Activated CD8-positive, alpha-beta memory T cell treated with anti-CD3 and anti-CD28 coated beads for 36 hours (primary cell): ENCODE results near the gene WFIKKN1. TPM values are rescaled to one million over a fixed set of nuclear protein-coding genes. Genes with fewer than 3 reads are reported as not detected.

Source experiments
- CTCF ChIA-PET: fragments of 350-600 bp; sonication (Branson Sonifier 250); formaldehyde crosslinking; loops from one replicate; lab custom pipeline; 2021; ENCODE audit warnings: antibody characterized with exemption; lab: Charles Lee
- POLR2A ChIA-PET: fragments of 350-600 bp; sonication (Branson Sonifier 250); formaldehyde crosslinking; loops from one replicate; lab custom pipeline; 2021; ENCODE audit warnings: antibody characterized with exemption; lab: Charles Lee
- total RNA-seq, 2 experiments: library from RNA; stranded (reverse); gene quantifications; one replicate each; pipeline ENCODE4 v1.2.3, GENCODE V29; 2021

Gene WFIKKN1
- total RNA-seq, 2 experiments from 2014 or later, result 0.15 to 0.19 TPM

DNA sequence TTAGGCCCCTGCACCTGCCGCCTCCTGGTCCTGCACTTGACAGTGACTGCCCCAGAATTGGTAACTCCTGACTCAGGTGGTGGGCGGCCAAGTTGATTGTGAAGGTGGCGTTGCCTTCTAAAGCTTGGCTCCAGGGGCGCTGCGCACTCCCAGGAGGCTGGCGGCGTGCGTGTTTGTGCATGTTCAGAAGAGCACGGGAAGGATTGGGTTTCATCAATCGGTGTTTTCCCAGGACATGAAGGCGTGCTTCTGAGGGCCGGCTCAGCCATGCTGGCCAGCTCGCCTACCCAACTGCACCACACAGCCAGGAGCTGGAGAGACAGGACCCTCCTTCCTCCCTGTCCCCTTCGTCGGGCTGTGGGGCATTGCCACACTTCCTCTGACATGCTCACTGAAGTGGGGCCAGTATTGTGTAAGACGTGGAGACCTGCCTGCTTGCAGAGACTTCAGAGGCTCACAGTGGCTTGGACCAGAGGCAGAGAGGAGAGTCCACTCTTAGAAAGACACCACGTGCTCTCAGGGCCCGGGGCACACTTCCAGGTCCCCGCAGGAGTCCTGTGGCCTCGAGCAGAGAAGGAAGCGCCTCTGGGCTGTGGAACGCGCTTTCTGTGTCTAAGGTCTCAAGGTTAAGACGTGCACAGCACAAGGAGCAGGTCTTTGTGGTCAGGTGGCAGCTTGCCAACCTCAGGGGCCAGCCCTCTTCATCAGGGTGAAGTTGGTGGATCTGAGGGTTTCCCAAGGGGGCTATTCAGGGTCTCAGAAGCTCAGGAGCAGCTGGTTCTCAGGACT is 38.1 kb upstream of the WFIKKN1 start:
- ChIA-PET CTCF (interaction anchor here (1.4 to 2.1 kb wide), 2 partner anchors 8 to 55 kb away, joined by 3 to 6 read pairs; no protein-coding TSS in a partner anchor), POLR2A (interaction anchor here (0.5 kb wide), 1 partner anchor 154 kb away, joined by 5 read pairs; no protein-coding TSS in a partner anchor)

DNA sequence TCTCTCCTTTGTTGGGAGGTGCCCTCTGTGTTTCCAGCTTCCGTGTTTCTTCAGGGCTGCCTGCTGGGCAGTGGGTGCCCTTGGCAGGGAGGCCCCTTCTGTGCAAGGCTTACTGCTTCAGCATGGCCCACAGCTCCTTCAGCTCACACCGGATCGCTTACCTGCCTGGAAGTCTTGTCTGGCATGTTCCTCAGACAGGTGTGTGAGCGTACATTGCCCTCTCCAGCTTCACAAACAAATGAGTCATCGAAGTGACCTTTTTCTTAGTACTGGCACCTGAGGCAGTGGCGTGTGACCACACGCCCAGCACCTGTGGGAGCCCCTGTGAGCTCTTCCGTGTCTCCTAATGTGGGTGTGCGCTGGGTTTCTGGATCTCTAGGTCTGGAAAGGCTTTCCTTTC is 37.4 kb upstream of the WFIKKN1 start:
- CTCF ChIA-PET, result interaction anchor here (0.6 to 2.1 kb wide), 2 partner anchors 29 to 55 kb away, joined by 3 to 6 read pairs; no protein-coding TSS in a partner anchor
- POLR2A ChIA-PET, result no interaction called here

DNA sequence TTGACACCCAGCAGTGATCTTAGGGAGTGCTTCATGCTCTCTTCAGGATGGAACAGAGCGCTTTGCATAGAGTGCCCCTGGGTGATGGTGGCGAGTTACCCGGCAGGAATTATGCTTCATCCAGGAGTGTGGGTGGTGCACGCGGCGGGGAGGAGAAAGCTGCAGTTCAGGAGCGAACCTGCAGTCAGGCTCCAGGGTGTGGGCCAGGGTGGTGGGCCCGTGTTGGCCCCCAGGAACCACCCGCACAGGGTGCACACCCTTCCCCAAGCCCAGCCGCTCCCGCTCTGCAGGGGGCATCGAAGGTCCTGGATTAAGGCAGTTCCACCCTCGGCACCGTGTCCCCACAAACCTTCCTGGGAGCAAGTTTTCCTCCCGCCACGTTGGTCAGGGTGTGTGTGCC is 37.0 kb upstream of the WFIKKN1 start:
- POLR2A ChIA-PET, result no interaction called here
- CTCF ChIA-PET, result interaction anchor here (0.6 to 2.1 kb wide), 2 partner anchors 29 to 54 kb away, joined by 3 to 6 read pairs; no protein-coding TSS in a partner anchor

DNA sequence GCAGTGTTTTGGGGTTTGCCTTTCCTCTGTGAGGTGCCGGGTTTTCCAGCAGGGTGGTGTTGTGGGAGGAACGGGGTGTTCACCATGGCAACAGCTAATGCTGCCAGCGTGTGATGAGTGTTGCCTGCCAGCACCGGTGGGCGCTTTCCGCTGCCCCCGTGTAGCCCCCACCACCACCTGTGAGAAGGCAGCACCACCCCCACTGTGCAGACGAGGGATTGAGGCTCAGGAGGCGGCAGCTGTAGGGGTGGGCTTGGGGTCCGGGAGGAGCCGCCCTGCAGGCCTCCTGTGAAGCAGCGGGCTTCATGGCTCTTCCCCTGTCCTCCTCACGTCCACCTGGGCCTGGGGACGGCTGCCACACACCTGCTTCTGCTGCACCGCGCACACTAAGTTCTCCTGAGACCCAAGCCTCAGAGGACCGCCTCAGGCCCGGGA is 35.7 kb upstream of the WFIKKN1 start:
- ChIA-PET POLR2A (no interaction called here), CTCF (interaction anchor here (0.6 to 1.0 kb wide), 3 partner anchors 16 to 172 kb away, joined by 3 read pairs; no protein-coding TSS in a partner anchor)

DNA sequence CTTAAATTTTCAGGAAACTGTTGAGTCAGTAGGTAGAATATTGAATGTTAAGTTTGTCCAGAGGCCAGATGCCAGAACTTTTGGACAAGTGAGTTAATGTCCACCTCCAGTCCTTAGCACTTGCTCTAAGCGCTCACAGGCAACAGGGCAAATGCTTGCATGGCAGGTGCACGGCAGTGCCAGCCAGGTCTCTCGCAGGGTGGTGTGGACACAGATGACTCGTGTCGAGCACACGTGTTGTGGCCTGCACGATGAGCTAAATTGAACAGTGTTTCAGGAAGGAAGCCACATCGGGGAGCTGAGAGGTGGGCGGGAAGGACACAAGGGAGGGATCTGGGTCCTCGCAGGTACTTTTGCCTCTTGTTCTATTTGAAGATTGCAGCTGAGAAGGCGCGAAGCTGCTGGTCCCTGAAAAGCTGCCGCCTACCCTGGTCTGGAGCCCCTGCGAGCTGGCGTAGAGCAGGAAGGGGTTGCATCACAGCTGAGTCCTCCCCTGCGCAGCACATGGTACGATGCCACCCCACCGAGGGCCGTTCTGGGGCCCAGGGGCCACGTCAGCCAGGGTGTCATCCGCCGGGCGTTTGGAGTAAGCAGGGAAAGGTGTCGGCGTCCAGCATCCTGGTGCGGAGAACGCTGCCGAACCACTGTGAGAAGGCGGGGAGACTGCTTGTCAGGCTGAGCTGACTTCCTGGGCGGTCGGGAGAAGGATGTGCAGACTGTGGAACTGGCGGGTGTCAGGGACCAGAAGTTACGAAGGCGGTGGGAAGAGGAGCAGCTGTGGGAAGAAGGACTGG is 34.6 kb upstream of the WFIKKN1 start:
- ChIA-PET CTCF (interaction anchor here (0.7 kb wide), 1 partner anchor 17 kb away, joined by 3 read pairs; no protein-coding TSS in a partner anchor), POLR2A (interaction anchor here (0.6 kb wide), 1 partner anchor 40 kb away, joined by 3 read pairs; no protein-coding TSS in a partner anchor)

DNA sequence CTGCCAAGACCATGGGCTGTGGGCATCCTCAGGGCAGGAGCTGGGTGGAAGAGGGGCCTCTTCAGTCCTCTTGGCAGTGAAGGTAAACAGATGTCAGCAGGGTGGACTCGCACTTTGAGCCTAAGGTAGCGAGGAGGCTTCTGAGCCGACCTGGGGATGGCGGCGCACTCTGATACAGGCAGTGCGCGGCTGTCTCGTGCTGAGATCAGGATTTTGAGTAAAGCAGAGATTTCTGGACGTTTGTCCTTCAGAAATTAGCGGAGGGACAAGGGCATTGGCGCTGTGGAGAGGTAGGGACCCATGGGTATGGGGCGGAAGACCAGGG is 34.1 kb upstream of the WFIKKN1 start:
- POLR2A ChIA-PET, result no interaction called here

DNA sequence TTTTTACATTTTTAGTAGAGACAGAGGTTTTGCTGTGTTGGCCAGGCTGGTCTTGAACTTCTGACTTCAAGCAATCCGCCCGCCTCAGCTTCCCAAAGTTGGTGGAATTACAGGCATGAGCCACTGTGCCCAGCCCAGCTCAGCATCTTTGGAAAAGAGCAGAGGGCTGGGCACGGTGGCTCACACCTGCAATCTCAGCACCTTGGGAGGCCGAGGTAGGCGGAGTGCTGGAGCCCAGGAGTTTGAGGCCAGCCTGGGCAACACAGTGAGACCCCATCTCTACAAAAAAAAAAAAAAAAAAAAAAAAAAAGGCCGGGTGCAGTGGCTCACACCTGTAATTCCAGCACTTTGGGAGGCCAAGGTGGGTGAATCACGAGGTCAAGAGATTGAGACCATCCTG is 33.1 kb upstream of the WFIKKN1 start:
- ChIA-PET CTCF (interaction anchor here (0.7 kb wide), 1 partner anchor 9 kb away, joined by 3 read pairs; no protein-coding TSS in a partner anchor), POLR2A (interaction anchor here (0.7 kb wide), 1 partner anchor 11 kb away, joined by 4 read pairs; no protein-coding TSS in a partner anchor)

More for the DNA sequence above, 34.1 kb upstream of the WFIKKN1 start:
- CTCF ChIA-PET, result interaction anchor here (0.7 kb wide), 1 partner anchor 17 kb away, joined by 3 read pairs; no protein-coding TSS in a partner anchor

DNA sequence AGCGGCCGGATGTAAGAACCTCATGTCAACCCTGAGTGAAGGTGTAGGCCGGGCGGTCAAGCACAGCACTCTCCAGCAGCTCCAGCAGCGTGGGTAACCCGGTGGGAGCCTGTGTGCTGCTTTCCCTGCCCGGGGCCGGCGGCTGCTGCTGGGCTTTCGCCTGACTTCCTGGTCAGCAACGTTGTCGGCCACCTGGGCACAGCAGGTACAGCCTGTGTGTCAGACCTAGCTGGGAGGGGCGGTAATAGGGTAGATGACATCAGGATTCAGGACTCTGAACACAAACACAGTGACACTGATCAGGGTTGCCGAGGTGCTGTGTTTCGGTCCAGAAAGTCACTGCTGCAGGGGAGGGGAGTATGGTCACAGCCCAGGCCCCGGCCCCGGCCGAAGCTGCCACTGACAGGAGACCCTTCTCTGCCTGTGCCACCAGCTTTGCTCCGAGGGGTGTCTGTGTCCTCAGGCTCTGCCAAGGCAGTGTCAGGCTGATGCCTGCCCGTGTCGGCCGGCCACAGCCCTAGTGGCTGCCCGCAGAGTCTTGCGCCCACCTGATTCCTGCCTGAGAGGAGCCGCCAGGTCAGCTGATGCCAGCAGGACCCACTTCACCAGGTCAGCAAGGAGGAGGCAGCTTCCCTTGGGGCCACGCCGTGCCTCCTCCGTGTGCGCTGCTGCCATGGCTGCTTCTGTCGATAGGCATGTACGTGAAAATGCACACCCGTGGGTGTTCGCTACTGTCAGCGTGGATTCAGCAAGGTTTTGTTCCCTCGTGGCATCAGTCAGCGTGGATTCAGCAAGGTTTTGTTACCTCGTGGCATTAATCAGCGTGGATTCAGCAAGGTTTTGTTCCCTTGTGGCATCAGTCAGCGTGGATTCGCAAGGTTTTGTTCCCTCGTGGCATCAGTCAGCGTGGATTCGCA is 31.7 kb upstream of the WFIKKN1 start:
- POLR2A ChIA-PET, result no interaction called here
- CTCF ChIA-PET, result interaction anchor here (0.6 kb wide), 1 partner anchor 399 kb away, joined by 3 read pairs; no protein-coding TSS in a partner anchor

DNA sequence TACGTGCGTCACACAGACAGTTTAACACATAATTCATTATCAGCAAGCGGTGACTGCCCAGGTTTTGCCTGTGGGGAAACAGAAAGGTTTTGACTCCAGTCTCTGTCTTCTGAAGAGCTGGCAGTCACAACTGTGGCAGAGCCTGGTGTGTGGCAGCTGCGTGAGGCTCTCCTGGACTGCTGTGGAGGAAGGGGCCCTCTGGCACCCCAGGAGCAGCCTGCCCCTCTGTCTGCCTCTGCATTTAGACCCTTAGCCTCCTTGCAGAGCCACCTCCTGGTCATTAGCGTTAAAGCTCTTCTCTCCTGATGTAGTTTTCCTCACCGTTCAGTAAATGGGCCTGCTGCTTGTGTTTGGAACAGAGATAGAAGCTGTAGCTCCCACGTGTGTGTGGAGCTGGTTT is 30.0 kb upstream of the WFIKKN1 start:
- ChIA-PET CTCF (interaction anchor here (0.7 to 1.2 kb wide), 3 partner anchors 9 to 21 kb away, joined by 3 read pairs; no protein-coding TSS in a partner anchor), POLR2A (interaction anchor here (1.4 kb wide), 1 partner anchor 12 kb away, joined by 3 read pairs; no protein-coding TSS in a partner anchor)

DNA sequence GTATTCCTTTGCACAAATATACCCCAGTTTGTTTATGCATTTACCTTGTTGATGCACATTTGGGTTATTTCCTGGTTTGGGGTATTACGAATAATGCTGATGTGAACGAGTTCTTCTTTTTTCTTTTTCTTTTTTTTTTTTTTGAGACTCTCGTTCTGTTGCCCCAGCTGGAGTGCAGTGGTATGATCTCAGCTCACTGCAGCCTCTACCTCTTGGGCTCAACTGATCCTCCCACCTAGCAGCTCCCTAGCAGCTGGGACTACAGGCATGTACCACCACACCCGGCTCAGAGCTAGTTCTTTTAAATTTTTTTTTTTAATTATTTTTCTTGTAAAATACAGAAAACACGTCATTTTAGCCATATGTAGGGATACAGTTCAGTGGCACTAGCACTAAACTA is 26.9 kb upstream of the WFIKKN1 start:
- ChIA-PET POLR2A (no interaction called here), CTCF (no interaction called here)

DNA sequence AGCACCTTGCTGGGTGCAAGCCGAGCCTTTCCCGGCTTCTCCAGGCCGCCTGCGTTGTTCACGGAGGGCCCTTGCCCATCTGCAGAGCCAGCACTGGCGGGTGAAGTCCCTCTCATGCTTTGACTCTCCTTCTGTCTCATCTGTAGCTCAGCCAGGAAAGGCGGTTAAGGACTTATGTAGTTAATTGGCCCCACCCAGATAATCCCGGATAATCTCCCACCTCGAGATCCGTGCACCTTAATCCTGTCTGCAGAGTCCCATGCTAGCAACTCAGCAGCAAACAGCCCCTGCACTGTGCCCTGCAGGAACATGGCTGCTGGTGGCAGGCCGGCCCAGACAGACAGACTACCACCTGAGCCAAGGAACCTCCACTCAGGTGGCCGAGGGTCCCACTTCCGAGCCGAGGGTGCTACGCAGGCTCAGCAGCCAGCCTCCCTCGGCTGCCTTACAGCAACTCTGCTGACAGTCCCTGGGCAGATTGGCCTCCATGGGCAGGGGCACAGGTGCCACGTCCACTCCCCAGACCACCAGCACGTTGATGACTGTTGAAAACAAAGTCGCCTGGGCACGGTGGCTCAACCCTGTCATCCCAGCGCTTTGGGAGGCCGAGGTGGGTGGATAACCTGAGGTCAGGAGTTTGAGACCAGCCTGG is 24.0 kb upstream of the WFIKKN1 start:
- POLR2A ChIA-PET, result no interaction called here
- CTCF ChIA-PET, result interaction anchor here (0.6 kb wide), 1 partner anchor 9 kb away, joined by 3 read pairs; no protein-coding TSS in a partner anchor

DNA sequence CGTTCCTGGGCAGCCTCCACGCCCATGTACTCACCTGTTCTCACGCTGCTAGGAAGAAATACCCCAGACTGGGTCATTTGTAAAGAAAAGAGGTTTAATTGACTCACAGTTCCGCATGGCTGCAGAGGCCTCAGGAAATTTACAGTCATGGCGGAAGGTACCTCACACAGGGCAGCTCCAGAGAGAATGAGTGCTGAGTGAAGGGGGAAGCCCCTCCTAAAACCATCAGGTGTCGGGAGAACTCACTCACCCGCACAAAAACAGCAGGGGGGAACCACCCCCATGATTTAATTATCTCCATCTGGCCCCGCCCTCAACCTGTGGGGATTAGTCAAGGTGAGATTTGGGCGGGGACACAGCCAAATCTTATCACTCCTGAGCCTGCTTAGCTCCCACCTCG is 22.8 kb upstream of the WFIKKN1 start:
- ChIA-PET CTCF (interaction anchor here (2.5 kb wide), 1 partner anchor 28 kb away, joined by 8 read pairs; no protein-coding TSS in a partner anchor), POLR2A (no interaction called here)

DNA sequence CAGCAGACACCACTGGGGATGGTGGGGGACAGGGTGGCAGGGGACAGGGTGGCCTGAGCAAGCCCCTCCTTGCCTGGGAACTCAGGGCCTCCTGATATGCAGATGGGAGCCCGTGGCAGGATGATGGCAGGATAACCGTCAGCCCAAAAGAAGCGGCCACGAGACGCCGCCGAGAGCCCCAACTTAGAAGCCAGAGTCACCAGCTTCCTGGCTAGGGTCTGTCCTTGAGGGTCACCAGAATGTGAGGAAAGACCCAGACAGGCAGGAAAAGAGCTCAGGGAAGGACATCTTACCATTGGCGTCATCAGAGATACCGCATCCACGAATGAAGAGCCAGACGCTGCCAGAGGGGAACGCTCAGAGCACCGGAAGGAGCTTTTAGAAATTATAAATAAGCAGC is 21.5 kb upstream of the WFIKKN1 start:
- CTCF ChIA-PET, result interaction anchor here (0.8 to 2.5 kb wide), 2 partner anchors 8 to 30 kb away, joined by 3 to 8 read pairs; no protein-coding TSS in a partner anchor
- POLR2A ChIA-PET, result interaction anchor here (0.6 kb wide), 1 partner anchor 11 kb away, joined by 4 read pairs; no protein-coding TSS in a partner anchor

DNA sequence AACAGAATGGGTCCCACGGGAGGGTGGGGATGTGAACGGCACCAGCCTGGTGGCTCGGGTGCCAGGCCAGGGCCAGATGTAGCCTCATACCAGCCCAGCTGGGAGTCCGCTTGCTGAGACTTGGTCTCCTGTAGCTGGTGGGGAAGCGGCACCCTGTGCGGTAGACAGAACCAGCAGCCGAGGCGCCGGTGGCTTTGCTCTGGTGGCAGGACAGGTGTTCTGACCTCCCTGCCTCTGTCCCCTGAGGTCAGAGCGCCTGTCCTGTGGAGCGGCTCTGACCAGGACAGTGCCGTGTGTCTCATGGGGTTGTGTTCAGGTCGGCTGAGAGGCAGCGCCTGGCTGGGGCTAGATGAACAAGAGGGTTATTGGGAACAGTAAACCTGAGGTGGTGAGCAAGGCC is 20.8 kb upstream of the WFIKKN1 start:
- ChIA-PET POLR2A (no interaction called here), CTCF (interaction anchor here (0.8 to 2.5 kb wide), 2 partner anchors 9 to 30 kb away, joined by 3 to 8 read pairs; no protein-coding TSS in a partner anchor)

DNA sequence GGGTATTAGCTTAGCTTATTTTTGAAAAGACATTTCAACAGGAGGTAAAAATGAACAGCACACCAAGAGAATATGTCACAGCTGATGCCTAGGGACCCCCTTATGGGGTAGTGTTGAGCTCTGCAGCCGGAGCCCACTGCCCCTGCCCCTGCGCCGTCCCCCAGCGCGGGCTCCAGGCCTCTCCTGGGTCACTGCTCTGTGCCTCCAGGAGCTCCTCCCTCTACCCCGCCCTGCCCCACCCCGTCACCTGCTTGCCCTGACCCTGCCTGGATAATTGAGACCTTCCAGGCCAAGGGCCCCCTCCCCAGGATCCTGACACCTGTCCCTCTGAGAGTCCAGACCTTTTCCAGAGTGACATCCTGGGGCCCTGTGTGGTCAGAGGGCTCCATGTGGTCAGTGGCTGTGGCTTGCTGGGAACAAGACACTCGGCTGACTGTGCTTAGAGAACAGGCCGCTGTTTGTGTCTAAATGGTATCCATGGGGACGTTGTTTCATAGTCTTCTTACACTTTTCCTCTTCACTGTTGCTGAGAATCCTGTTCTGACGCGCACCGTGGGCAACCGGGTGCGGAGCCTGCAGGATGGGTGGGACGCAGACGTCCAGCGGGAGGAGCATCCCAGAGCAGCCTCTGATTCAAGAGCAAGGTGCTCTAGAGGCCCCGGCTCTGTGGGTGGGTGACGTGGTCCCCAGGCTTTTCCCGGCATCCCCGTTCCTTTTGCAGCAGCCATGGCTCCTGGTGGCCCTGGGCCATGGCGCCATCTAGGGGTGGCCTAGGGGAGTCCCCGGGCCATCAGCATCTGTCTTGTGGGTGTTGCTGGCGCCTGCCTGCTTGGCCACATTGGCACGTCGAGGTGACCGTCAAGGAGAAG is 20.0 kb upstream of the WFIKKN1 start:
- POLR2A ChIA-PET, result no interaction called here
- CTCF ChIA-PET, result no interaction called here

DNA sequence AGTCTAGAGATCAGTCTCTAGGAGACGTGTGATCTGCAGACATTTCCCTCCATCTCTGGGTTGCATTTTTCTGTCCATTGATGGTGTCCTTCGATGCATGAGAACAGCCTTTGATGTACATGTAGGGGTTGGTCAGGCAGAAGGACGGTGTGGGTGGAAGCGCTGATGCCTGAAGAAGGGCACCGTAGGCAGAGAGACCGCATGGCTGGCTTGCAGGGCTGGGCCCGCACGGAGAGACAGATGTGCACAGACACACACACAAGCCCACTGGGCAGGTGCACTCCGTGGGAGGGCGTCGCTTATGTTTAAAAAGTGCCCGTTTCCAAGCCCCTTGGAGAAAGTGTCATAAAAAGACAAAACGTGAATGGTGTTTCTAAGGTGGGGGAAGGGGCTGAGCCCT is 15.7 kb upstream of the WFIKKN1 start:
- POLR2A ChIA-PET, result no interaction called here

More for the DNA sequence above, 15.7 kb upstream of the WFIKKN1 start:
- CTCF ChIA-PET, result no interaction called here
